CD14-positive monocyte (primary cell): ENCODE measurements around the gene TMEM134. TPM values are rescaled to one million over a fixed set of nuclear protein-coding genes. Genes with fewer than 3 reads are reported as not detected.
"Not testable (repeated sequence)": the region's sequence is repeated elsewhere in the genome, so short reads cannot be mapped to it uniquely, and the experiment has no call there.

Experiments
- DNase-seq, 3 donors: peaks; one replicate each; pipeline ENCODE4 v3.0.0-alpha.2; 2011 to 2022
- H2AFZ ChIP-seq: 2 replicates; pipeline ENCODE4 v1.6.0; 2012; ENCODE audit warnings: mild to moderate bottlenecking, low read depth, low read length, inconsistent platforms; ENCODE audit not compliant: insufficient read depth, poor library complexity, severe bottlenecking
- H3K27ac ChIP-seq, 2 donors: 1 replicate in 1 of 2; 2 replicates in 1 of 2; pipeline ENCODE4 v1.5.1; 2012 to 2013; ENCODE audit warnings: low read length in 2 of 2, control low read depth in 1 of 2, inconsistent platforms in 1 of 2, low read depth in 1 of 2, mild to moderate bottlenecking in 1 of 2
- H3K27me3 ChIP-seq, 2 donors: one replicate each; pipeline versions ENCODE4 v1.6.0 to v1.6.1; 2011 to 2013; ENCODE audit warnings: low read length in 2 of 2; ENCODE audit not compliant: control insufficient read depth in 2 of 2, insufficient read depth in 2 of 2
- H3K36me3 ChIP-seq, 2 donors: replicated peaks in 1 of 2; 1 replicate in 1 of 2; 2 replicates in 1 of 2; pipeline versions ENCODE4 v1.5.1 to v1.6.1; 2012 to 2013; ENCODE audit warnings: low read length in 2 of 2, control low read depth in 1 of 2, inconsistent platforms in 1 of 2, mild to moderate bottlenecking in 1 of 2; ENCODE audit not compliant: insufficient read depth in 2 of 2, control insufficient read depth in 1 of 2
- H3K4me1 ChIP-seq, 2 donors: 1 replicate in 1 of 2; 2 replicates in 1 of 2; pipeline versions ENCODE4 v1.5.1 to v1.6.1; 2012 to 2013; ENCODE audit warnings: low read length in 2 of 2, control low read depth in 1 of 2, inconsistent platforms in 1 of 2, mild to moderate bottlenecking in 1 of 2, moderate library complexity in 1 of 2; ENCODE audit not compliant: insufficient read depth in 2 of 2, control insufficient read depth in 1 of 2
- H3K4me2 ChIP-seq: replicated peaks from 2 replicates; pipeline ENCODE3; 2012; ENCODE audit warnings: low read length, moderate library complexity, mild to moderate bottlenecking; ENCODE audit not compliant: poor library complexity, severe bottlenecking; ENCODE audit errors: extremely low read depth
- H3K4me3 ChIP-seq, 3 experiments: fragments of 200-600 bp in 1 of 3; sonication (generic) in 1 of 3; replicated peaks in 1 of 3; 1 replicate in 2 of 3; 2 replicates in 1 of 3; pipeline ENCODE4 v1.5.1; 2011 to 2013; ENCODE audit warnings: low read length in 3 of 3, mild to moderate bottlenecking in 3 of 3, control low read depth in 2 of 3, low read depth in 2 of 3, inconsistent platforms in 1 of 3, moderate library complexity in 1 of 3
- H3K79me2 ChIP-seq: 2 replicates; pipeline ENCODE4 v1.6.0; 2012; ENCODE audit warnings: mild to moderate bottlenecking, control low read depth, inconsistent platforms, low read length, moderate library complexity; ENCODE audit not compliant: insufficient read depth
- H3K9ac ChIP-seq: 2 replicates; pipeline ENCODE4 v1.6.0; 2017; ENCODE audit warnings: low read length, mild to moderate bottlenecking; ENCODE audit not compliant: insufficient read depth, poor library complexity, severe bottlenecking
- H3K9me3 ChIP-seq, 2 donors: replicated peaks in 1 of 2; 1 replicate in 1 of 2; 2 replicates in 1 of 2; pipeline versions ENCODE4 v1.5.1 to v1.6.1; 2012 to 2013; ENCODE audit warnings: low read length in 2 of 2, control low read depth in 1 of 2; ENCODE audit not compliant: control insufficient read depth in 1 of 2, insufficient read depth in 1 of 2
- H4K20me1 ChIP-seq: 2 replicates; pipeline ENCODE4 v1.6.0; 2012; ENCODE audit warnings: mild to moderate bottlenecking, low read length, control low read depth, moderate library complexity; ENCODE audit not compliant: insufficient read depth
- H3K27ac Mint-ChIP-seq, 7 donors: one replicate each; pipeline ENCODE4 v1.8.0; 2020; ENCODE audit warnings: mild to moderate bottlenecking in 7 of 7, mixed read lengths in 7 of 7, moderate library complexity in 6 of 7, inconsistent platforms in 2 of 7
- H3K27me3 Mint-ChIP-seq, 3 donors: one replicate each; pipeline ENCODE4 v1.8.0; 2021 to 2022; ENCODE audit warnings: low read depth in 3 of 3, mild to moderate bottlenecking in 3 of 3, mixed read lengths in 3 of 3, moderate library complexity in 3 of 3, inconsistent platforms in 1 of 3
- H3K36me3 Mint-ChIP-seq, 2 donors: one replicate each; pipeline ENCODE4 v1.8.0; 2020; ENCODE audit warnings: mixed read lengths in 2 of 2, inconsistent platforms in 1 of 2, mild to moderate bottlenecking in 1 of 2
- H3K4me1 Mint-ChIP-seq: one replicate; pipeline ENCODE4 v1.8.0; 2020; ENCODE audit warnings: mild to moderate bottlenecking, mixed read lengths
- H3K4me3 Mint-ChIP-seq, 2 donors: one replicate each; pipeline ENCODE4 v1.8.0; 2020; ENCODE audit warnings: mild to moderate bottlenecking in 2 of 2, mixed read lengths in 2 of 2, moderate library complexity in 1 of 2
- H3K9me3 Mint-ChIP-seq, 7 donors: one replicate each; pipeline ENCODE4 v1.8.0; 2020 to 2022; ENCODE audit warnings: mixed read lengths in 7 of 7, mild to moderate bottlenecking in 6 of 7, moderate library complexity in 6 of 7, inconsistent platforms in 2 of 7
- WGBS: methylation state at CpG from one replicate; pipeline ENCODE4 v1.1.5; 2013; ENCODE audit warnings: missing lambda C conversion rate; ENCODE audit not compliant: insufficient coverage; 5-methylcytosine and 5-hydroxymethylcytosine counted together
- intact Hi-C, 2 donors: fragments of 100-400 bp; cut with micrococcal nuclease; formaldehyde crosslinking; loops; one replicate each; pipeline versions ENCODE4 v1.15.0 to v1.15.1; 2023
- polyA plus RNA-seq, 3 donors: library from polyadenylated mRNA; depleted of rRNA in 1 of 3; unstranded in 2 of 3; stranded (reverse) in 1 of 3; fragments of 300-500 nt in 2 of 3; fragments of >200 nt in 1 of 3; fragmentation: Illumina TruSeq in 2 of 3; gene quantifications; 1 replicate in 2 of 3; 2 replicates in 1 of 3; pipeline ENCODE4 v1.2.3, GENCODE V29; 2012 to 2021
- TF ChIP-seq, protein P1 (sequence below): fragments of 200-600 bp; IDR thresholded peaks from one replicate; pipeline ENCODE4 v1.8.0; 2022; ENCODE audit warnings: antibody characterized with exemption, mild to moderate bottlenecking

Gene TMEM134
- polyA plus RNA-seq, 3 donors = 67.4 to 104 (median 76.8) TPM

DNA sequence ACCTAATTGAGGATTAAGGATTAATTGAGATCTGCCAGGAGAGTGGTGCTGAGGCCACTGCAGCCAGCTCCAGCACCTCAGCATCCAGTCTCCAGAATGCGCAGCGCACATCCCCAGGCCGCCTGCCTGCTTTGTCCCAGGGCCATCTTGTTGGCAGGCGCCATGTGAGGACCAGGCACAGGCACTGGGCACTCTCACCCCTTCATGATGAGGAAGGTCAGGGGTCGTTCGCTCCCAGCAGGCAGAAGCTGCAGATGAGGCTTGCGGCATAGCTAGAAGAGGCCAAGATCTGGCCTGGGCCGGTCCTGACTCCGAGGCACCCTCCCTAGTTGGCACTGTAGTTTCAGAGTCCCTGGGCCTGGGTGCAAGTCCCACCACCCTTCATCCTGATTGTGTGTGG lies 47.8 kb upstream of the TMEM134 start:
- TF ChIP-seq, protein P1, sequence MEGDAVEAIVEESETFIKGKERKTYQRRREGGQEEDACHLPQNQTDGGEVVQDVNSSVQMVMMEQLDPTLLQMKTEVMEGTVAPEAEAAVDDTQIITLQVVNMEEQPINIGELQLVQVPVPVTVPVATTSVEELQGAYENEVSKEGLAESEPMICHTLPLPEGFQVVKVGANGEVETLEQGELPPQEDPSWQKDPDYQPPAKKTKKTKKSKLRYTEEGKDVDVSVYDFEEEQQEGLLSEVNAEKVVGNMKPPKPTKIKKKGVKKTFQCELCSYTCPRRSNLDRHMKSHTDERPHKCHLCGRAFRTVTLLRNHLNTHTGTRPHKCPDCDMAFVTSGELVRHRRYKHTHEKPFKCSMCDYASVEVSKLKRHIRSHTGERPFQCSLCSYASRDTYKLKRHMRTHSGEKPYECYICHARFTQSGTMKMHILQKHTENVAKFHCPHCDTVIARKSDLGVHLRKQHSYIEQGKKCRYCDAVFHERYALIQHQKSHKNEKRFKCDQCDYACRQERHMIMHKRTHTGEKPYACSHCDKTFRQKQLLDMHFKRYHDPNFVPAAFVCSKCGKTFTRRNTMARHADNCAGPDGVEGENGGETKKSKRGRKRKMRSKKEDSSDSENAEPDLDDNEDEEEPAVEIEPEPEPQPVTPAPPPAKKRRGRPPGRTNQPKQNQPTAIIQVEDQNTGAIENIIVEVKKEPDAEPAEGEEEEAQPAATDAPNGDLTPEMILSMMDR = no peak
- H3K9me3 Mint-ChIP-seq = peaks cover 0 to 3% (median 0%) of the 10 kb centered on the region in 7 donors
- no peaks in the 10 kb centered on the region for H4K20me1 ChIP-seq
- H3K36me3 ChIP-seq = no peaks in the 10 kb centered on the region
- H3K4me3 Mint-ChIP-seq = no peak overlapping the region
- H2AFZ ChIP-seq = no peak overlapping the region
- DNase-seq = no peak
- no peak overlapping the region for H3K27ac Mint-ChIP-seq
- no peak overlapping the region for H3K9ac ChIP-seq
- no peaks in the 10 kb centered on the region for H3K4me1 ChIP-seq
- no peaks in the 10 kb centered on the region for H3K9me3 ChIP-seq
- H3K27me3 Mint-ChIP-seq = peaks cover 4 to 21% (median 10%) of the 10 kb centered on the region in 3 donors
- intact Hi-C loops = no loop called here
- no peak overlapping the region for H3K27ac ChIP-seq
- no peak overlapping the region for H3K4me3 ChIP-seq
- H3K4me1 Mint-ChIP-seq = peaks cover 3% of the 10 kb centered on the region
- H3K79me2 ChIP-seq = no peaks in the 10 kb centered on the region
- 97% methylated on average over 9 of the region's 9 CpGs for WGBS
- H3K4me2 ChIP-seq = no peak overlapping the region
- H3K36me3 Mint-ChIP-seq = no peaks in the 10 kb centered on the region
- peaks cover 0 to 6% of the 10 kb centered on the region in 2 donors for H3K27me3 ChIP-seq

DNA sequence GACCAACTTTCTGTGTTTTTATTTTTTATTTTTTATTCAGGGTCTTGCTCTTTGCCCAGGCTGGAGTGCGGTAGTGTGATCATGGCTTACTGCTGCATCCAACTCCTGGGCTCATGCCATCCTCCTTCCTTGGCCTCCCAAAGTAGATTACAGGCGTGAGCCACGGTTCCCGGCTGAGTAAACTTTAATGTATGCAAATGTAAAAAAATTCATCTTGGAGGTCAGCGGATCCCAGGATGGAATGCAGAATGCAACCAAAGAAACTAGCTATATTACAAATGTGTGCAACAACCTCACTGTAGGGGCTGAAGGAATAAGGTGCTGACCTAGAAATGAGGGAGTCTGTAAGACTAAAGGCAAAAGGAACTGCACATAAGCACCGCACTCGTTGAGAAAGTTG lies 45.1 kb upstream of the TMEM134 start:
- Histone ChIP-seq H3K9ac (no peak overlapping the region), H3K4me3 (no peak overlapping the region), H3K4me2 (no peak overlapping the region), H4K20me1 (no peaks in the 10 kb centered on the region), H3K27ac (no peak overlapping the region), H3K27me3 (peaks cover 0 to 15% of the 10 kb centered on the region in 2 donors), H3K36me3 (no peaks in the 10 kb centered on the region), H3K4me1 (peaks cover under 1 to 2% of the 10 kb centered on the region in 2 donors), H3K79me2 (no peaks in the 10 kb centered on the region), H2AFZ (no peak overlapping the region), H3K9me3 (no peaks in the 10 kb centered on the region)
- DNase-seq = no peak
- no peaks in the 10 kb centered on the region for H3K9me3 Mint-ChIP-seq
- no peak overlapping the region for H3K27ac Mint-ChIP-seq
- peaks cover 11 to 29% (median 15%) of the 10 kb centered on the region in 3 donors for H3K27me3 Mint-ChIP-seq
- peaks cover 2% of the 10 kb centered on the region for H3K4me1 Mint-ChIP-seq
- intact Hi-C loops = no loop called here
- no peak overlapping the region for H3K4me3 Mint-ChIP-seq
- TF ChIP-seq, protein P1 = no peak
- no peaks in the 10 kb centered on the region for H3K36me3 Mint-ChIP-seq
- WGBS = no CpG with 5 or more reads among the region's 7 CpGs

DNA sequence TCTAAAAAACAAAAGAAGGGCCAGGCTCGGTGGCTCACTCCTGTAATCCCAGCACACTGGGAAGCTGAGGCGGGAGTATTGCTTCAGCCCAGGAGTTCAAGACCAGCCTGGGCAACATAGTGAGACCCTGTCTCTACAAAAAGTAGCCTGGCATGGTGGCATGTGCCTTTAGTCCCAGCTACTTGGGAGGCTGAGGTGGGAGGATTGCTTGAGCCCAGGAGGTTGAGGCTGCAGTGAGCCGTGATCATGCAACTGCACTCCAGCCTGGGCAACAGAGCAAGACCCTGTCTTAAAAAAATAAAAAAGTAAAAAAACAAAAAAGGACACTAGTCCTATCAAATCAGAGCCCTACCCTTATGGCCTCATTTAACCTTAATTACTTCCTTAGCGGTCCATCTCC lies 42.5 kb upstream of the TMEM134 start:
- intact Hi-C loops, H3K36me3 Mint-ChIP-seq, H2AFZ ChIP-seq, H3K4me3 Mint-ChIP-seq, H3K9ac ChIP-seq, H3K36me3 ChIP-seq, H3K27ac Mint-ChIP-seq, H3K9me3 Mint-ChIP-seq, H3K4me2 ChIP-seq, H3K27ac ChIP-seq, H3K4me3 ChIP-seq, DNase-seq, H3K9me3 ChIP-seq: not testable (repeated sequence)
- Histone ChIP-seq H3K4me1 (peaks cover 19 to 21% of the 10 kb centered on the region in 2 donors), H4K20me1 (peaks cover 11% of the 10 kb centered on the region), H3K79me2 (peaks cover 12% of the 10 kb centered on the region), H3K27me3 (peaks cover 0 to 15% of the 10 kb centered on the region in 2 donors)
- WGBS = 96% methylated on average over 2 of the region's 4 CpGs
- Mint-ChIP-seq H3K4me1 (peaks cover 13% of the 10 kb centered on the region), H3K27me3 (peaks cover 11 to 29% (median 12%) of the 10 kb centered on the region in 3 donors)
